IMR-90 (cell line): ENCODE results near the gene SPDEF. TPM values are rescaled to one million over a fixed set of nuclear protein-coding genes. Genes with fewer than 3 reads are reported as not detected.

Source experiments
- ATAC-seq: fragments of 200-7000 bp; cut with Tn5 transposase; 2 replicates; pipeline ENCODE4 v1.9.1; 2020; ENCODE audit warnings: low read depth, mild to moderate bottlenecking, moderate library complexity
- BruUV-seq: library from RNA; stranded (reverse); fragments of 400-500 nt; replicated peaks from 2 replicates; lab custom pipeline; 2021; lab: Mats Ljungman, UMichigan
- CTCF ChIA-PET: fragments of 300-600 bp; formaldehyde crosslinking; extraction: SDS; loops from one replicate; lab custom pipeline; 2021; ENCODE audit warnings: antibody characterized with exemption; lab: Yijun Ruan, JAX
- POLR2A ChIA-PET: fragments of 300-600 bp; sonication (Branson Sonifier 250); formaldehyde crosslinking; loops from one replicate; lab custom pipeline; 2022; ENCODE audit warnings: antibody characterized with exemption; ENCODE audit not compliant: unreplicated experiment; lab: Charles Lee
- DNase-seq: peaks from one replicate; pipeline ENCODE4 v3.0.0; 2013
- H2AFZ ChIP-seq: replicated peaks from 2 replicates; pipeline ENCODE3; 2013; ENCODE audit warnings: low read length, mild to moderate bottlenecking; ENCODE audit not compliant: poor library complexity
- H2AK5ac ChIP-seq: 2 replicates; pipeline ENCODE4 v1.6.1; 2013; ENCODE audit warnings: low read depth, low read length, inconsistent platforms
- H2AK9ac ChIP-seq: replicated peaks from 2 replicates; pipeline ENCODE3; 2013; ENCODE audit warnings: mild to moderate bottlenecking, low read depth, low read length, moderate library complexity; ENCODE audit not compliant: poor library complexity
- H2BK120ac ChIP-seq: 2 replicates; pipeline ENCODE4 v1.6.1; 2013; ENCODE audit warnings: low read depth, low read length, inconsistent platforms
- H2BK15ac ChIP-seq: 3 replicates; pipeline ENCODE4 v1.6.1; 2013; ENCODE audit warnings: low read depth, low read length, inconsistent platforms
- H2BK20ac ChIP-seq: 2 replicates; pipeline ENCODE4 v1.6.1; 2013; ENCODE audit warnings: low read depth, mild to moderate bottlenecking, inconsistent platforms, low read length, moderate library complexity
- H2BK5ac ChIP-seq: 2 replicates; pipeline ENCODE4 v1.6.1; 2013; ENCODE audit warnings: mild to moderate bottlenecking, low read depth, low read length, inconsistent platforms; ENCODE audit not compliant: poor library complexity, severe bottlenecking
- H3K14ac ChIP-seq: replicated peaks from 2 replicates; pipeline ENCODE4 v1.6.1; 2013; ENCODE audit warnings: low read depth, low read length, inconsistent platforms
- H3K18ac ChIP-seq: 2 replicates; pipeline ENCODE4 v1.6.1; 2013; ENCODE audit warnings: low read depth, low read length, control low read depth
- H3K23ac ChIP-seq: 2 replicates; pipeline ENCODE4 v1.6.1; 2013; ENCODE audit warnings: low read depth, low read length, inconsistent platforms
- H3K27ac ChIP-seq: 2 replicates; pipeline ENCODE4 v1.5.1; 2013; ENCODE audit warnings: mild to moderate bottlenecking, control low read depth, low read length; ENCODE audit not compliant: insufficient read depth
- H3K27me3 ChIP-seq: 2 replicates; pipeline ENCODE4 v1.6.1; 2013; ENCODE audit warnings: low read length; ENCODE audit not compliant: control insufficient read depth, insufficient read depth
- H3K36me3 ChIP-seq: 2 replicates; pipeline ENCODE4 v1.6.1; 2013; ENCODE audit warnings: low read length, mixed read lengths; ENCODE audit not compliant: control insufficient read depth, insufficient read depth
- H3K4ac ChIP-seq: 2 replicates; pipeline ENCODE4 v1.6.1; 2013; ENCODE audit warnings: low read depth, low read length, inconsistent platforms
- H3K4me1 ChIP-seq: 2 replicates; pipeline ENCODE4 v1.6.1; 2013; ENCODE audit warnings: low read length, mixed read lengths; ENCODE audit not compliant: control insufficient read depth, insufficient read depth
- H3K4me2 ChIP-seq: 2 replicates; pipeline ENCODE4 v1.6.1; 2013; ENCODE audit warnings: low read depth, mild to moderate bottlenecking, control low read depth, low read length, moderate library complexity
- H3K4me3 ChIP-seq: 2 replicates; pipeline ENCODE4 v1.5.1; 2013; ENCODE audit warnings: low read depth, mild to moderate bottlenecking, control low read depth, low read length, moderate library complexity; ENCODE audit not compliant: insufficient read depth
- H3K56ac ChIP-seq: 2 replicates; pipeline ENCODE4 v1.6.1; 2013; ENCODE audit warnings: low read length, inconsistent platforms; ENCODE audit not compliant: insufficient read depth; ENCODE audit errors: extremely low read depth
- H3K79me1 ChIP-seq, 2 experiments: 2 replicates each; pipeline ENCODE4 v1.6.1; 2013; ENCODE audit warnings: low read length in 2 of 2, inconsistent platforms in 1 of 2, low read depth in 1 of 2
- H3K9ac ChIP-seq: 2 replicates; pipeline ENCODE4 v1.6.1; 2013; ENCODE audit warnings: low read depth, low read length, control low read depth
- H3K9me1 ChIP-seq: 2 replicates; pipeline ENCODE4 v1.6.1; 2013; ENCODE audit warnings: low read length, inconsistent platforms; ENCODE audit not compliant: insufficient read depth
- H3K9me3 ChIP-seq: 2 replicates; pipeline ENCODE4 v1.6.1; 2013; ENCODE audit warnings: low read length; ENCODE audit not compliant: control insufficient read depth, insufficient read depth
- H4K20me1 ChIP-seq: 2 replicates; pipeline ENCODE4 v1.6.1; 2013; ENCODE audit warnings: low read length, inconsistent platforms; ENCODE audit not compliant: insufficient read depth
- H4K5ac ChIP-seq: 2 replicates; pipeline ENCODE4 v1.6.1; 2013; ENCODE audit warnings: mild to moderate bottlenecking, low read depth, low read length, control low read depth
- H4K8ac ChIP-seq, 2 experiments: 2 replicates each; pipeline ENCODE4 v1.6.1; 2013; ENCODE audit warnings: low read depth in 2 of 2, low read length in 2 of 2, control low read depth in 1 of 2, inconsistent platforms in 1 of 2
- H4K91ac ChIP-seq: 2 replicates; pipeline ENCODE4 v1.6.1; 2013; ENCODE audit warnings: low read depth, low read length, inconsistent platforms; ENCODE audit not compliant: insufficient read depth
- BHLHE40 ChIP-seq: fragments of 150-350 bp; IDR thresholded peaks from 2 replicates; pipeline ENCODE4 v1.6.1; 2016; ENCODE audit warnings: mild to moderate bottlenecking, low read depth, low read length
- CHD1 ChIP-seq: IDR thresholded peaks from 2 replicates; pipeline ENCODE4 v1.6.1; 2012; ENCODE audit warnings: low read depth, low read length, improper control_type of control experiment
- CTCF ChIP-seq: conservative IDR thresholded peaks from 2 replicates; pipeline ENCODE4 v1.5.1; 2012; ENCODE audit warnings: mild to moderate bottlenecking, low read depth, low read length, improper control_type of control experiment
- POLR2A ChIP-seq: IDR thresholded peaks from 2 replicates; pipeline ENCODE4 v1.6.1; 2012; ENCODE audit warnings: mild to moderate bottlenecking, low read depth, low read length
- RAD21 ChIP-seq: IDR thresholded peaks from 2 replicates; pipeline ENCODE4 v1.6.1; 2012; ENCODE audit warnings: low read length, improper control_type of control experiment
- SMC3 ChIP-seq: fragments of 150-350 bp; IDR thresholded peaks from 2 replicates; pipeline ENCODE4 v1.6.1; 2016; ENCODE audit warnings: low read depth, mild to moderate bottlenecking, antibody characterized with exemption, low read length, moderate library complexity
- USF2 ChIP-seq: fragments of 150-350 bp; IDR thresholded peaks from 2 replicates; pipeline ENCODE4 v1.6.1; 2017; ENCODE audit warnings: mild to moderate bottlenecking, antibody characterized with exemption, low read length, low read depth
- WGBS, 2 experiments: methylation state at CpG; one replicate each; pipeline versions ENCODE4 v1.1.5 to v1.1.7; 2013; ENCODE audit warnings: missing lambda C conversion rate in 2 of 2; ENCODE audit not compliant: insufficient read length in 1 of 2; ENCODE audit errors: extremely low coverage in 2 of 2; 5-methylcytosine and 5-hydroxymethylcytosine counted together
- dilution Hi-C: fragments of 300-500 bp; cut with HindIII; formaldehyde crosslinking; loops from one replicate; pipeline ENCODE4 v1.14.3; 2018; ENCODE audit warnings: low sequenced_read_pairs; ENCODE audit not compliant: unreplicated experiment
- in situ Hi-C: fragments of 300-500 bp; cut with MboI; formaldehyde crosslinking; loops from 3 replicates; pipeline ENCODE4 v1.14.3; 2019; ENCODE audit warnings: low sequenced_read_pairs, inconsistent platforms, mixed read lengths
- intact Hi-C: fragments of 100-400 bp; cut with micrococcal nuclease; formaldehyde crosslinking; loops from 2 replicates; pipeline ENCODE4 v1.10.0; 2022
- polyA plus RNA-seq, 3 experiments: library from polyadenylated mRNA; depleted of rRNA; stranded (reverse); fragments of >200 nt; gene quantifications; 2 replicates each; pipeline ENCODE4 v1.2.3, GENCODE V29; 2012; ENCODE audit warnings: low replicate concordance in 1 of 3
- total RNA-seq: library from RNA; depleted of rRNA; stranded (reverse); fragments of >200 nt; gene quantifications from 2 replicates; pipeline ENCODE4 v1.2.3, GENCODE V29; 2012

The SPDEF gene
- total and polyA plus RNA-seq, 2 of the 4 experiments (the other 2 are of a cell fraction): 0.05 TPM; not detected in 1

DNA sequence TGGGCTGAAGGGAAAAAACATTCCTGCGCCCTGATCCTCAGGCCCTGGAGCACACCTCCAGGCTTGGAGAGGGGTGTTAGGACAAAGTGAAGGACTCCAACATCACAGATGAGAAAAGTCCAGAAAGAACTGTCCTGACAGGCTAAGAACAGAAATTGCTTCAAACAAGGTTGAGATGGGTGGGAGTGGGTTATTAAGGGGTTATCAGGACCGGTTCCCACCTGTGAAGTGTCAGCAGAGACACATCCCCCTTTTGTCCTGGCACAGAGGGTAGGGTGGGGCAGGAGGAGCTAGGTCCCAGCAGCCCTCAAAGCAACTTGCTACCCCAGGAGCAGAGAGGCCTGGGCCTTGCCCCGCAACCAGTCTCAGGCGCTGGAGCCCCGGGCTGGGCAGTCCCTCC lies 3.5 kb downstream of the SPDEF start:
- Histone ChIP-seq H3K4me2 (no peak overlapping the region), H3K9ac (no peak overlapping the region), H3K4me1 (no peaks in the 10 kb centered on the region), H3K4me3 (no peak overlapping the region), H2BK20ac (no peak overlapping the region), H3K4ac (no peak overlapping the region), H2AK5ac (no peak overlapping the region), H2BK120ac (no peak overlapping the region), H4K8ac (no peak overlapping the region), H3K18ac (no peak overlapping the region), H4K20me1 (no peaks in the 10 kb centered on the region), H2BK5ac (no peak overlapping the region), H3K79me1 (no peaks in the 10 kb centered on the region), H3K9me1 (no peaks in the 10 kb centered on the region), H3K27me3 (peaks cover 28% of the 10 kb centered on the region), H3K56ac (no peak overlapping the region), H3K23ac (no peak overlapping the region), H2AK9ac (no peak overlapping the region), H2BK15ac (no peak overlapping the region), H4K5ac (no peak overlapping the region), H3K27ac (no peak overlapping the region), H3K9me3 (no peaks in the 10 kb centered on the region), H3K36me3 (no peaks in the 10 kb centered on the region), H3K14ac (no peak overlapping the region), H2AFZ (no peak overlapping the region), H4K91ac (no peak overlapping the region)
- ATAC-seq (no peak), DNase-seq (no peak)
- intact Hi-C loops: no loop called here
- WGBS, 2 experiments: no CpG with 5 or more reads among the region's 5 CpGs
- ChIA-PET POLR2A (no interaction called here), CTCF (no interaction called here)
- dilution Hi-C loops: no loop called here
- no TSS peak for BruUV-seq
- TF ChIP-seq POLR2A (no peak), CHD1 (no peak), SMC3 (no peak), CTCF (no peak), RAD21 (no peak), USF2 (no peak), BHLHE40 (no peak)
- in situ Hi-C loops: no loop called here
